ENCODE data around the gene ZDHHC9.

ZDHHC9 gene

DNA sequence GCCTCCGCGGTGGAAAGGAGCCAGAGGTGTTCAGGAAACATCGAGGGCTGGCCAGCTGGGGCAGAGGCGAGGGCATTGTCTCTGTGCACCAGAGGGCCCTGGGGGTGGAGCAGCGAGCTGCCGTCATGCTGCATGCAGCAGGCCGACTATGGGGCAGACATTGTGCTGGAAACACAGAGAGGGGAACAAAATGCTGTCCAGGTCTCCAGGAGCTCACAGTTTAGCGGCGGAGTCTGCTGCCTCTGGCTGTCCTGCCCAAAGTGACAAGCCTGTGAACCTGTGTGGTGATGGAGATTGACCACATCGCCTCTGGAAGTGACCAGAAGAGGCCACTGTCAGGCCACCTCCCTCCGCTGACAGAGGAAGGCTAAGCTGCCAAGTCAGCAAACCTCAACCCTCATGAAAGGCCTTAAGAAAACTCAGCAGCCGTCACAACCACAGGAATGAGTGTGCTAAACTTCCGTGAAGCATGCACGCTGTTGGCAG lies 84.1 kb downstream of the ZDHHC9 start:
- no peak overlapping the region for H3K27ac ChIP-seq
- TF ChIP-seq ZFX (IDR thresholded peaks at IDR 0.05; ENCODE audit: borderline replicate concordance), result no peak
- TF ChIP-seq, protein P1, sequence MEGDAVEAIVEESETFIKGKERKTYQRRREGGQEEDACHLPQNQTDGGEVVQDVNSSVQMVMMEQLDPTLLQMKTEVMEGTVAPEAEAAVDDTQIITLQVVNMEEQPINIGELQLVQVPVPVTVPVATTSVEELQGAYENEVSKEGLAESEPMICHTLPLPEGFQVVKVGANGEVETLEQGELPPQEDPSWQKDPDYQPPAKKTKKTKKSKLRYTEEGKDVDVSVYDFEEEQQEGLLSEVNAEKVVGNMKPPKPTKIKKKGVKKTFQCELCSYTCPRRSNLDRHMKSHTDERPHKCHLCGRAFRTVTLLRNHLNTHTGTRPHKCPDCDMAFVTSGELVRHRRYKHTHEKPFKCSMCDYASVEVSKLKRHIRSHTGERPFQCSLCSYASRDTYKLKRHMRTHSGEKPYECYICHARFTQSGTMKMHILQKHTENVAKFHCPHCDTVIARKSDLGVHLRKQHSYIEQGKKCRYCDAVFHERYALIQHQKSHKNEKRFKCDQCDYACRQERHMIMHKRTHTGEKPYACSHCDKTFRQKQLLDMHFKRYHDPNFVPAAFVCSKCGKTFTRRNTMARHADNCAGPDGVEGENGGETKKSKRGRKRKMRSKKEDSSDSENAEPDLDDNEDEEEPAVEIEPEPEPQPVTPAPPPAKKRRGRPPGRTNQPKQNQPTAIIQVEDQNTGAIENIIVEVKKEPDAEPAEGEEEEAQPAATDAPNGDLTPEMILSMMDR (IDR thresholded peaks at IDR 0.05), result no peak

DNA sequence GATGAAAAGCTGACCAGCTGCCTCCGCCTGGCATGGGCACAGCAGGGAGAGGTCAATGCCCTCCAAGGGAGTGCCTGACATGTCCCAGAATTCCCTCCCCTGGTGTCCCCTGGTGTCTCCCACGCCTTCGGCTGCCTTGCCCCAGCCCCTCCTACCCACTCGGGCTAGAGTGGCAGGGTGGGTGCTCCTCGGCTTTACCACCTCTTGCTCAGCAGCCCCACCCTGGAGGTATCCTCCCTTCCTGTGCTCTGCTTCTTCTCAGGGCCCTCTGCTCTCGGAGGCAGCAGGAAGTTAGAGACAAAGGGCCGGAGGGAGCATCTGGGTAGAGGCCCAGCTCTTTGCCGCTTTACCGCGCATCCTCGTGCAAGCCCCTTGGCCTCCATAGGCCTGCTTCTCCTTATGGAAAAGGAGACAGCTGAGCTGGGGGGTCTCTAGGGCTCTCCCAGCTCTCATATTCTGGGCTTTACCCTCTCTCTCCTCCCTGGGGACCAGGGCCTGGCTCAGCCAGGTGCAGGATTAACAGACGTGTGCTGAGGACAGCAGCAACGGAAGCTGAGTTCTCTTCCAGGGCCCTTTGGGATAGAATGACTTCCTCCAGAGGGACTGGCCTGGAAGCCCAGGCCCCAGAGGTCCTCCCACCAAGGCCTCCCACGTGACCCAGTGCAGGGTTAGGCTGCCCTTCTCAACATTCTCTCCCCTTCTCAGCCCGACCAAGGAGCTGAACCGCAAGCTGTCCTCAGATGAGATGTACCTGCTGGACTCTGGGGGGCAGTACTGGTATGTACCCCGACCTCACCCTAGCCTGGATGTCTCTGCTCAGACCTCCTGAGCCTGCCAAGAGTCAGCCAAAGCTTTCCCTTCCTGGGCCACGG lies 87.7 kb downstream of the ZDHHC9 start:
- no peak overlapping the region for H3K27ac ChIP-seq
- no peak for TF ChIP-seq ZFX (IDR thresholded peaks at IDR 0.05; ENCODE audit: borderline replicate concordance)

DNA sequence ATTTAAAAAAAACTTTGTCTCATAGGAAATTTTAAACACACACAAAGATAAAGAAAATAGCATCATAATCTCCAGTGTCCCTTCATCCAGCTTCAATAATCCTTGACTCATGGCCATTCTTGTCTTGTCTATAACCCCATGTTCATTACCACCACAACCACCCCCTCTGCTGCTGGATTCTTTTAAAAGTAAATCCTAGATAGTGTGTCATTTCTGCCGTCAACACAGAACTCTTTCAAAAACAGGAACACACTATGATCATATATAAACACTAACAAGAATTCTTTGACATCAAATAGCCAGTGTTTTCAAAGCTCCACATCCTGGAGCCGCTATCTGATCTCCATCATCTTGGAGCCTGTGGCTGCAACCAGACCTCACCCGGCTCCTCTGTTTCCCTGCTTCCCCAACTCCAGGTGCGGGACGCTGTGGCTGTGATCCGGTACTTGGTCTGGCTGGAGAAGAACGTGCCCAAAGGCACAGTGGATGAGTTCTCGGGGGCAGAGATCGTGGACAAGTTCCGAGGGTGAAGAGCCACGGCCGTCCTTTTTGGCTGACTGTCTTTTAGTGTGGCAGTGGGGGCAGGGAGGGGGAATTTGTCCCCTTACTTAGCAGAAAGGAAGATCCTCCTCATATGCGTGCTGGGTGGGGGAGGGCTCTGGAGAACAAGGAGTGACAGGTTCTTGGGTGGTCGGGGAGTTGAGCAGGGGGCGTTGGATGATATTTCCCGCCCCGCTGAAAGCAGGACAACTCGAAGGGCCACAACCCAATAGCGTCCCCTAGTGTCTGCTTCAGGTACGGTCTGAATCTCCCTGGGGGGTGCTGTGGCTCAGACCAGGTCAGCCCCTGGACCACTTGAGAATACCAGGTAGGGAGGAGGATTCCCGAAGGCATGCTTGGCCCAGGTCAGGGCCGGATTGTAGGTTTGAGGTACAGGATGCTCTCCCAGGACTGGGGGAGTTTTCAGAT lies 89.3 kb downstream of the ZDHHC9 start:
- H3K27ac ChIP-seq, result no peak overlapping the region
- TF ChIP-seq ZFX (IDR thresholded peaks at IDR 0.05; ENCODE audit: borderline replicate concordance), result no peak
- TF ChIP-seq, protein P1 (IDR thresholded peaks at IDR 0.05), result peak; percentile 53

All from 22Rv1 (cell line).